DOHH2 (cell line): ENCODE results near the gene LRRC2.

Experiments
- H3F3A ChIP-seq: fragments of 200-600 bp; sonication (generic), shearing (Covaris generic); 2 replicates; pipeline ENCODE4 v1.6.0; 2016; ENCODE audit warnings: antibody characterized with exemption, mild to moderate bottlenecking; ENCODE audit not compliant: control insufficient read depth, insufficient read depth
- H3K27ac ChIP-seq: fragments of 200-600 bp; sonication (generic); 2 replicates; pipeline ENCODE4 v1.5.1; 2014; ENCODE audit warnings: low read depth, mild to moderate bottlenecking, low read length, moderate library complexity
- H3K27me3 ChIP-seq: fragments of 200-600 bp; sonication (generic); 2 replicates; pipeline ENCODE4 v1.6.1; 2014; ENCODE audit warnings: mild to moderate bottlenecking, low read length, mixed read lengths; ENCODE audit not compliant: control insufficient read depth
- H3K36me3 ChIP-seq: fragments of 200-600 bp; sonication (generic); 2 replicates; pipeline ENCODE4 v1.6.1; 2014; ENCODE audit warnings: mild to moderate bottlenecking, low read length, moderate library complexity, mixed read lengths; ENCODE audit not compliant: control insufficient read depth
- H3K4me1 ChIP-seq: fragments of 200-600 bp; sonication (generic); 2 replicates; pipeline ENCODE4 v1.6.1; 2014; ENCODE audit warnings: mild to moderate bottlenecking, low read length, mixed read lengths; ENCODE audit not compliant: control insufficient read depth
- H3K4me2 ChIP-seq: fragments of 200-600 bp; sonication (generic); 2 replicates; pipeline ENCODE4 v1.6.0; 2014; ENCODE audit warnings: mild to moderate bottlenecking, low read length, moderate library complexity
- H3K4me3 ChIP-seq: fragments of 200-600 bp; sonication (generic); 2 replicates; pipeline ENCODE4 v1.5.1; 2014; ENCODE audit warnings: mild to moderate bottlenecking, low read length, mixed read lengths
- H3K79me2 ChIP-seq: fragments of 200-600 bp; sonication (generic); 2 replicates; pipeline ENCODE4 v1.6.1; 2014; ENCODE audit warnings: mild to moderate bottlenecking, low read length, mixed read lengths; ENCODE audit not compliant: control insufficient read depth
- H3K9me2 ChIP-seq: fragments of 200-600 bp; sonication (generic); replicated peaks from 2 replicates; pipeline ENCODE4 v1.6.1; 2014; ENCODE audit warnings: mild to moderate bottlenecking, low read length, mixed read lengths; ENCODE audit not compliant: control insufficient read depth
- H3K9me3 ChIP-seq: fragments of 200-600 bp; sonication (generic); 2 replicates; pipeline ENCODE4 v1.6.1; 2014; ENCODE audit warnings: antibody characterized with exemption, low read length, mixed read lengths; ENCODE audit not compliant: control insufficient read depth, insufficient read depth
- H4K20me1 ChIP-seq: fragments of 200-600 bp; sonication (generic); 2 replicates; pipeline ENCODE4 v1.6.0; 2014; ENCODE audit warnings: low read depth, mild to moderate bottlenecking, antibody characterized with exemption, low read length, moderate library complexity; ENCODE audit not compliant: control insufficient read depth, insufficient read depth
- EZH2phosphoT487 ChIP-seq: fragments of 200-600 bp; sonication (generic); IDR thresholded peaks from 2 replicates; pipeline ENCODE4 v1.6.1; 2017; ENCODE audit warnings: borderline replicate concordance, mild to moderate bottlenecking, antibody characterized with exemption, low read length, moderate library complexity, mixed read lengths
- TF ChIP-seq, protein P1 (sequence below): fragments of 200-600 bp; sonication (generic); IDR thresholded peaks from one replicate; pipeline ENCODE4 v1.5.1; 2014; ENCODE audit warnings: antibody characterized with exemption, mild to moderate bottlenecking, low read depth, low read length; ENCODE audit not compliant: poor library complexity, severe bottlenecking

The LRRC2 gene

DNA sequence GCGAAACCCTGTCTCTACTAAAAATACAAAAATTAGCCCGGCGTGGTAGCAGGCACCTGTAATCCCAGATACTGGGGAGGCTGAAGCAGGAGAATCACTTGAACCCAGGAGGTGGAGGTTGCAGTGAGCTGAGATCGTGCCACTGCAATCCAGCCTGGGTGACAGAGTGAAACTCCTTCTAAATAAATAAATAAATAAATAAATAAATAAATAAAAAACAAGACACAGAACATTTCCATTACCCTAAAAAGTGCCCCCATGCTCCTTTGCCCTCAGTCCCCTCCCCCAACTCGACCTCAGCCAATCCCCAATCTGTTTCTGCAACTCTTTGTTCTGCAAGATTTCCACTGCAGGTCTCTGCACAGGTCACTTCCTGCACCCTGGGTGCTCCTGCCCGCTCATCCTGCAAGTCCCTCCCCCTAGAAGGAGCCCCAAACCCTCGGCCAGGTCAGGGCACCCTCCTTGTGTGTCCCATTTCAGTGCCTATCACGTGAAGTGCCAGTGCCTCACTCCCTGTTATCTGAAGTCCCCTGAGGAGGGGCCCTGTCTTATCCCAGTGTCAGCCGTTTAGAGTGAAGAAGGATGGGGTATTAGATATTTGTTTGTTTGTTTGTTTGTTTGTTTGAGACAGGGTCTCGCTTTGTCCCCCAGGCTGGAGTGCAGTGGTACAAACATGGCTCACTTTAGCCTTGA is 47.4 kb upstream of the LRRC2 start:
- Histone ChIP-seq H3K79me2 (no peaks in the 10 kb centered on the region), H3K4me2 (no peak overlapping the region), H3K9me2 (no peaks in the 10 kb centered on the region), H3K36me3 (no peaks in the 10 kb centered on the region), H3K27ac (no peak overlapping the region), H3K9me3 (no peaks in the 10 kb centered on the region), H3F3A (no peaks in the 10 kb centered on the region), H3K27me3 (peaks cover 29% of the 10 kb centered on the region), H3K4me1 (no peaks in the 10 kb centered on the region), H3K4me3 (no peak overlapping the region), H4K20me1 (no peaks in the 10 kb centered on the region)
- TF ChIP-seq, protein P1, sequence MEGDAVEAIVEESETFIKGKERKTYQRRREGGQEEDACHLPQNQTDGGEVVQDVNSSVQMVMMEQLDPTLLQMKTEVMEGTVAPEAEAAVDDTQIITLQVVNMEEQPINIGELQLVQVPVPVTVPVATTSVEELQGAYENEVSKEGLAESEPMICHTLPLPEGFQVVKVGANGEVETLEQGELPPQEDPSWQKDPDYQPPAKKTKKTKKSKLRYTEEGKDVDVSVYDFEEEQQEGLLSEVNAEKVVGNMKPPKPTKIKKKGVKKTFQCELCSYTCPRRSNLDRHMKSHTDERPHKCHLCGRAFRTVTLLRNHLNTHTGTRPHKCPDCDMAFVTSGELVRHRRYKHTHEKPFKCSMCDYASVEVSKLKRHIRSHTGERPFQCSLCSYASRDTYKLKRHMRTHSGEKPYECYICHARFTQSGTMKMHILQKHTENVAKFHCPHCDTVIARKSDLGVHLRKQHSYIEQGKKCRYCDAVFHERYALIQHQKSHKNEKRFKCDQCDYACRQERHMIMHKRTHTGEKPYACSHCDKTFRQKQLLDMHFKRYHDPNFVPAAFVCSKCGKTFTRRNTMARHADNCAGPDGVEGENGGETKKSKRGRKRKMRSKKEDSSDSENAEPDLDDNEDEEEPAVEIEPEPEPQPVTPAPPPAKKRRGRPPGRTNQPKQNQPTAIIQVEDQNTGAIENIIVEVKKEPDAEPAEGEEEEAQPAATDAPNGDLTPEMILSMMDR, result no peak
- TF ChIP-seq EZH2phosphoT487, result no peak

GRCh38 chr3:46612324-46612723 is 46.2 kb upstream of the LRRC2 start, which contains the start of gene FAM240A:
Gene FAM240A, plus strand, starts transcription at chr3:46612525. Its CDS starts 159 bp downstream, at chr3:46612684.
- TF ChIP-seq, protein P1, result no peak
- TF ChIP-seq EZH2phosphoT487, result no peak
- Histone ChIP-seq H3K27ac (no peak within 1 kb of the TSS), H3K27me3 (peaks cover 23% of the 10 kb centered on the region), H3F3A (no peaks in the 10 kb centered on the region), H3K4me2 (no peak within 1 kb of the TSS), H3K36me3 (no peaks in the 10 kb centered on the region), H3K9me2 (no peaks in the 10 kb centered on the region), H3K4me1 (no peaks in the 10 kb centered on the region), H3K9me3 (no peaks in the 10 kb centered on the region), H3K4me3 (no peak within 1 kb of the TSS), H4K20me1 (no peaks in the 10 kb centered on the region), H3K79me2 (no peaks in the 10 kb centered on the region)

GRCh38 chr3:46609944-46610722 is 44.0 kb upstream of the LRRC2 start:
- H4K20me1 ChIP-seq, result no peaks in the 10 kb centered on the region
- TF ChIP-seq EZH2phosphoT487, result no peak
- TF ChIP-seq, protein P1, result no peak
- H3F3A ChIP-seq, result no peaks in the 10 kb centered on the region
- no peaks in the 10 kb centered on the region for H3K36me3 ChIP-seq
- no peaks in the 10 kb centered on the region for H3K4me1 ChIP-seq
- H3K4me3 ChIP-seq, result no peak overlapping the region
- H3K9me3 ChIP-seq, result no peaks in the 10 kb centered on the region
- H3K27ac ChIP-seq, result no peak overlapping the region
- no peaks in the 10 kb centered on the region for H3K79me2 ChIP-seq
- H3K27me3 ChIP-seq, result peaks cover 4% of the 10 kb centered on the region; the same call in 1 of the 2 replicates
- no peak overlapping the region for H3K4me2 ChIP-seq
- no peaks in the 10 kb centered on the region for H3K9me2 ChIP-seq
